Testis (tissue), 3 donors: ENCODE measurements around the gene POLRMT. TPM values are rescaled to one million over a fixed set of nuclear protein-coding genes. Genes with fewer than 3 reads are reported as not detected.
A peak's percentile ranks its signal among the peaks of the same experiment; 100 is the strongest.

Source experiments
- DNase-seq: peaks from one replicate; pipeline ENCODE4 v3.0.0-alpha.2; 2019
- H3K27ac ChIP-seq, 2 donors: fragments of 200-600 bp; sonication (generic); one replicate each; pipeline ENCODE4 v1.5.1; 2019
- H3K27me3 ChIP-seq: fragments of 200-600 bp; sonication (generic); one replicate; pipeline ENCODE4 v1.5.1; 2019
- H3K36me3 ChIP-seq: fragments of 200-600 bp; sonication (generic); one replicate; pipeline ENCODE4 v1.5.1; 2017; ENCODE audit warnings: low read depth; ENCODE audit errors: missing control alignments
- H3K4me1 ChIP-seq: fragments of 200-600 bp; sonication (generic); one replicate; pipeline ENCODE4 v1.5.1; 2019
- H3K4me3 ChIP-seq, 2 donors: fragments of 200-600 bp; sonication (generic); one replicate each; pipeline ENCODE4 v1.5.1; 2017 to 2019
- H3K9me3 ChIP-seq: fragments of 200-600 bp; sonication (generic); one replicate; pipeline ENCODE4 v1.5.1; 2017
- POLR2A ChIP-seq: fragments of 450-650 bp; IDR thresholded peaks from one replicate; pipeline ENCODE4 v1.6.1; 2017; ENCODE audit warnings: antibody characterized with exemption, mild to moderate bottlenecking, moderate library complexity
- WGBS, 2 donors: methylation state at CpG; one replicate each; pipeline ENCODE4 v1.1.5; 2018; 5-methylcytosine and 5-hydroxymethylcytosine counted together
- intact Hi-C: fragments of 100-400 bp; cut with DNase I; formaldehyde crosslinking; loops from one replicate; pipeline ENCODE4 v1.15.1; 2023; ENCODE audit warnings: low total_unique reads
- polyA plus RNA-seq: library from polyadenylated mRNA; stranded (reverse); fragments of 350-450 nt; fragmentation: Illumina TruSeq; extraction: RNeasy Lipid Tissue Mini Kit (QIAGEN cat#74804); gene quantifications from one replicate; pipeline ENCODE4 v1.2.3, GENCODE V29; 2014; ENCODE audit warnings: low read depth, low replicate concordance; ENCODE audit not compliant: insufficient read depth
- total RNA-seq, 2 donors: library from RNA; depleted of rRNA; stranded (reverse); fragments of >200 nt; gene quantifications; one replicate each; pipeline ENCODE4 v1.2.3, GENCODE V29; 2016
- TF ChIP-seq, protein P1 (sequence below), 3 experiments: fragments of 450-650 bp in 2 of 3; fragments of 200-600 bp in 1 of 3; sonication (generic) in 1 of 3; IDR thresholded peaks; one replicate each; pipeline ENCODE4 v1.5.1; 2016 to 2019; ENCODE audit warnings: antibody characterized with exemption in 3 of 3, mild to moderate bottlenecking in 2 of 3, moderate library complexity in 1 of 3

POLRMT gene
- total and polyA plus RNA-seq, 3 donors from 2014 or later: 116 to 178 (median 137) TPM

DNA sequence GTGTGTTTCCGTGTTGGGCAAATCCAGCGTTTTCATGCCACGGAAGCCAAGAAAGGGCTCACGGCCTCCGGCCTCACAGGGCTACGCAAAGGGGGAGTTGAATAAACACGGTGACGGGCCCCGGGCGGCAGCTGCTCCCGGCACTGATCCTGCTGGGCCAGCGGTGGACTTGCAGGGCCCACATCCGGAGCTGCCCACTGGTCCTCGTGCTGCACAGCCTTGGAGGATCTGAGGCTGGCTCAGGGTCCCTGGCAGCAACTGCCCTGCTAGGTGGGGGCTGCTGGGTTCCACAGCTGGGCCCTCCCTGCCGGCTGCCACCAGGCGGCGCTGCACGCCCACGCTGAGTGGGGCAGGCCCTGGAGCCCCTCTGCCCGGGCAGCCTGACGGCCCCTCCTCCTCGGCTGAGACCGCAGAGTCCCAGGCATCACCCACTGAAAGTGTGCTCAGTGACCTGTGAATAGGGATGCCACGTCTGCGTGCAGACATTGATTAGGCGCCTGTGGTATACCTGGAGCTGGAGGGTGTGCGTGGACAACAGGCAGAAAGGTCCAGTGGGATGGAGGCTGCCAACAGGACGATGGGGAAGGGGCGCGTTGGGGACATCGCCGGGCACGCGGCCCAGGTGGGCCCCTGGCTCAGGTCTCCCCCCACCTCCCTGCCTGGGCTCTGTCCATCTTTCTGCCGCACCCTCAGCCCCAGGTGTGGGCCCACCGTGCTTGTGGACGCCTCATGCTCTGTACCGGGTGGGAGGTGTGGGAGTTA, 48.9 kb downstream of the POLRMT start:
- intact Hi-C loops: no loop called here
- Histone ChIP-seq H3K4me1 (peaks cover 16% of the 10 kb centered on the region), H3K36me3 (no peaks in the 10 kb centered on the region), H3K9me3 (no peaks in the 10 kb centered on the region), H3K4me3 (no peak overlapping the region), H3K27ac (no peak overlapping the region), H3K27me3 (no peaks in the 10 kb centered on the region)
- WGBS, 2 donors: 39 to 55% methylated on average over 15 to 35 of the region's 38 CpGs
- TF ChIP-seq POLR2A: no peak
- TF ChIP-seq, protein P1, sequence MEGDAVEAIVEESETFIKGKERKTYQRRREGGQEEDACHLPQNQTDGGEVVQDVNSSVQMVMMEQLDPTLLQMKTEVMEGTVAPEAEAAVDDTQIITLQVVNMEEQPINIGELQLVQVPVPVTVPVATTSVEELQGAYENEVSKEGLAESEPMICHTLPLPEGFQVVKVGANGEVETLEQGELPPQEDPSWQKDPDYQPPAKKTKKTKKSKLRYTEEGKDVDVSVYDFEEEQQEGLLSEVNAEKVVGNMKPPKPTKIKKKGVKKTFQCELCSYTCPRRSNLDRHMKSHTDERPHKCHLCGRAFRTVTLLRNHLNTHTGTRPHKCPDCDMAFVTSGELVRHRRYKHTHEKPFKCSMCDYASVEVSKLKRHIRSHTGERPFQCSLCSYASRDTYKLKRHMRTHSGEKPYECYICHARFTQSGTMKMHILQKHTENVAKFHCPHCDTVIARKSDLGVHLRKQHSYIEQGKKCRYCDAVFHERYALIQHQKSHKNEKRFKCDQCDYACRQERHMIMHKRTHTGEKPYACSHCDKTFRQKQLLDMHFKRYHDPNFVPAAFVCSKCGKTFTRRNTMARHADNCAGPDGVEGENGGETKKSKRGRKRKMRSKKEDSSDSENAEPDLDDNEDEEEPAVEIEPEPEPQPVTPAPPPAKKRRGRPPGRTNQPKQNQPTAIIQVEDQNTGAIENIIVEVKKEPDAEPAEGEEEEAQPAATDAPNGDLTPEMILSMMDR (IDR thresholded peaks at IDR 0.05): peak; percentile 70 to 86 (median 76)
- DNase-seq: no peak

DNA sequence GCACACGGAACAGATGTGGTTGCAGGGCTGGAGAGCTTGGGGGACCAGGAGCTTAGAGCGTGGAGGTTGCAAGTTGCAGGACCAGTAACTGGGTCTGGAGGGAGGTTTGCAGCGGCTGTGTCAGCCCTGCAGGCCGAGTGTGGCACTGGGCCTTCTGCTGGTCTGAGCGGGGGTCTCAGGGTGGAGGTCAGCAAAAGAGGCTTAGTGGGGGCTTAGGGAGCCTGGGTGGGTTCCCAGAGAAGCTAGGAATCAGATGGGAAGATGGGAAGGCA, 49.4 kb downstream of the POLRMT start:
- H3K27me3 ChIP-seq: no peaks in the 10 kb centered on the region
- WGBS, 2 donors: 65 to 67% methylated on average over 4 to 5 of the region's 5 CpGs
- H3K27ac ChIP-seq: no peak overlapping the region
- no peaks in the 10 kb centered on the region for H3K9me3 ChIP-seq
- DNase-seq: no peak
- TF ChIP-seq, protein P1 (IDR thresholded peaks at IDR 0.05): no peak
- TF ChIP-seq POLR2A: no peak
- H3K4me3 ChIP-seq: no peak overlapping the region
- H3K4me1 ChIP-seq: peaks cover 16% of the 10 kb centered on the region
- no peaks in the 10 kb centered on the region for H3K36me3 ChIP-seq
- intact Hi-C loops: no loop called here

DNA sequence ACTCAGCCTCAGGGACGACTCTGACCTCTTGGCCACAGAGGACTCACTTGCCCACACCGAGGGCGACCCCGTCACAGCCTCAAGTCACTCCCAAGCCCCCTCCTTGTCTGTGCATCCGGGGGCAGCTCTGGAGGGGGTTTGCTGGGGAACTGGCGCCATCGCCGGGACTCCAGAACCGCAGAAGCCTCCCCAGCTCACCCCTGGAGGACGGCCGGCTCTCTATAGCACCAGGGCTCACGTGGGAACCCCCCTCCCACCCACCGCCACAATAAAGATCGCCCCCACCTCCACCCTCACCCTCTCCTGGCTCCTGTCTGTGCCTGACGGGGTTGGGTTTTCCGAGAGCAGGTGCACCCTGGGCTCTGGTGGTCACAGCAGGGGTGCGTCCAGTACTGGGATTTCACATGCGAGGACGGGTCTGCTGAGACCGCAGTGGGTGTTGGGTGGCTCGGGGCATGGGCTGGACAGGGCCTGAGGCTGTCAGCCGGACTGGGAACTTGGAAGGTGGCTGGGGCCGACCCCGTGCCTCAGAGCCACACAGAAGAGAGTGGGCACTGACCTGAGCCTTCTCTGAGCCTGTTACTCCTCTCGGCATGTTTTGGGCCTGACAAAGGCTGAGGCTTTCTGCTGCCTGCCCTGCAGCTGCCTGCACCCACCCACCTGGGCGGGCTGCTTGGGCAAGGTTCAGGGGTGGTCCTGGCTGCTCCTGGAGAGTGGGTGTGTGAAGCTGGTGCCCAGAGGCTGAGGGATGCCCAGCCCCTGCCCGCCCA, 50.0 kb downstream of the POLRMT start:
- WGBS, 2 donors: 88 to 100% methylated on average over 8 to 27 of the region's 27 CpGs
- intact Hi-C loops: no loop called here
- no peak for DNase-seq
- Histone ChIP-seq H3K9me3 (no peaks in the 10 kb centered on the region), H3K4me1 (peaks cover 12% of the 10 kb centered on the region), H3K27me3 (no peaks in the 10 kb centered on the region), H3K27ac (no peak overlapping the region), H3K36me3 (no peaks in the 10 kb centered on the region), H3K4me3 (no peak overlapping the region)
- no peak for TF ChIP-seq POLR2A
- TF ChIP-seq, protein P1 (IDR thresholded peaks at IDR 0.05): no peak

DNA sequence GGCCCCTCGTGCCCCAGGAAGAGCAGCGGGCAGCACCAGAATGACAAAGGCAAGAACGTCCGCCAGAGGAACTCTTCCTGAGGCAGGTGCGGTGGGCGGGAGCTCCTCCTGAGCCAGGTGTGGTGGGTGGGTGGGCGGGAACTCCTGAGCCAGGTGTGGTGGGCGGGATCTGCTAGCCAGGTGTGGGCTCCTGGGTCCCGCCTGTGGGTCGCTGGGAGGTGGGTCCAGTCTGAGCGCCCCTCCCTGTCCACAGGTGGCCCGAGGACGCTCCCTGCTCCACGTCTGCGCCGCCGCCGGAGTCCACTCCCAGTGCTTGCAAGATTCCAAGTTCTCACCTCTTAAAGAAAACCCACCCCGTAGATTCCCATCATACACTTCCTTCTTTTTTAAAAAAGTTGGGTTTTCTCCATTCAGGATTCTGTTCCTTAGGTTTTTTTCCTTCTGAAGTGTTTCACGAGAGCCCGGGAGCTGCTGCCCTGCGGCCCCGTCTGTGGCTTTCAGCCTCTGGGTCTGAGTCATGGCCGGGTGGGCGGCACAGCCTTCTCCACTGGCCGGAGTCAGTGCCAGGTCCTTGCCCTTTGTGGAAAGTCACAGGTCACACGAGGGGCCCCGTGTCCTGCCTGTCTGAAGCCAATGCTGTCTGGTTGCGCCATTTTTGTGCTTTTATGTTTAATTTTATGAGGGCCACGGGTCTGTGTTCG, 50.7 kb downstream of the POLRMT start:
- peaks cover 4% of the 10 kb centered on the region for H3K4me1 ChIP-seq
- H3K27ac ChIP-seq: no peak overlapping the region
- no peaks in the 10 kb centered on the region for H3K36me3 ChIP-seq
- 90 to 91% methylated on average over 30 to 31 of the region's 31 CpGs for WGBS, 2 donors
- no peaks in the 10 kb centered on the region for H3K9me3 ChIP-seq
- TF ChIP-seq, protein P1 (IDR thresholded peaks at IDR 0.05): no peak
- no peak for TF ChIP-seq POLR2A
- intact Hi-C loops: no loop called here
- no peak overlapping the region for H3K4me3 ChIP-seq
- no peaks in the 10 kb centered on the region for H3K27me3 ChIP-seq
- DNase-seq: no peak
